ENCODE data around the gene TSPAN16.

Gene TSPAN16

DNA sequence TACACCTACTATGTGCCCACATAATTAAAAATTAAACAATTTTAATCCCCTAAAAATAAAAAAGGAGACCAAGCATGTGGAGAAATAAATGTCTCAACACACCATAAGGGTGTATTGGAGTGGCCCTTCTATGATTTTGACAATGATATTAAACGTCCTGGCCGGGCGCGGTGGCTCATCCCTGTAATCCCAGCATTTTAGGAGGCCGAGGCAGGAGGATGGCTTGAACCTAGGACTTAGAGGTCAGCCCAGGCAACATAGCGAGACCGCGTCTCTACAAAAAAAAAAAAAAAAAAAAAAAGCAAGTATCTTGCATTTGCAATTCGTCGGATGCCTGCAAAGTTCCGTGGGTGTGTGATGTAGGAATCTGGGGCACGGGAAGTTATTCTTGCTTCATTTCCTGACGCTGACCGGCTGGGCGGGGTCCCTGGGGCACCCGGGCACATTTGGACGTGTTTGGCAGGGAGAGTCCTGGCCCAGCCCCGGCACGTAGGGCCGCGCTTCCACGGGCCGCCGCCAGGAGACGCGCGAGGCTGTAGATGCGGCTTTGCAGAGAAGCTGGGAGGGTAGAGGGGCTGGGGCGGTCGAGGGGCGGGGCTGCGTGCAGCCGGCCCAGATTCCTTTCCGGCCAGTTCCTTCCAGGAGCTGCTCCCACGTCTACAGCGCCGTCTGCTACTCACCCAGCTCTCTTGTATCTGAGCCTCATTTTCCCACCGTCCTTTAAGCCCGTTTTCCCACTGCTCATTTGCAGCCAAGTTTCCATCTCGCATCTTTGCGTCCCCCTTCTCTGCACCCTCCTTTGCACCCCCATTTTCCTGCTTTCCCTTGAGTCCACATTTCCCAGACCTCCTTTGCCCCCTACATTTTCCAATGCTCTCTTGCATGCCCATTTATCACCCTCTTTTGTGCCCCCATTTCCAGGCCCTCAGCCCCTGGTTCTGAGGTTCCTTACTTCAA is 2.2 kb upstream of the TSPAN16 start:
- peak; percentile 97 for ATAC-seq

DNA sequence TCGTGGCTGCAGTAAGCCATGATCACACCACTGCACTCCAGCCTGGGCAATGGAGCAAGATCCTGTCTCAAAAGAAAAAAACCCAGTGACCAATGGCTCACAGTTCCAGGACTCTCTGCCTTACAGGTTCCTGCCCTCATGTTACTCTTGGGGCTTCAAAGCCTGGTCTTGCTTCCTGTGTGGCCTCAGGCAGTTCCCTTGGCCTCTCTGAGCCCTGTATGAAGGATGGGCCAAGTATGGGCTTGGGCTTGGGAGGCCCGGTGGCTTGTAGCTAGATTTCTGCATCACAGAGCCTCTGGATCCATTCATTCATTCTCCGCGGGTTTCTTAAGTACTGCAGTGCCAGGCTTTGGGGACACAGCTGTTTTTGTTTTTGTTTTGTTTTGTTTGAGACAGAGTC is 780 bp upstream of the TSPAN16 start:
- TF ChIP-seq, protein P1, sequence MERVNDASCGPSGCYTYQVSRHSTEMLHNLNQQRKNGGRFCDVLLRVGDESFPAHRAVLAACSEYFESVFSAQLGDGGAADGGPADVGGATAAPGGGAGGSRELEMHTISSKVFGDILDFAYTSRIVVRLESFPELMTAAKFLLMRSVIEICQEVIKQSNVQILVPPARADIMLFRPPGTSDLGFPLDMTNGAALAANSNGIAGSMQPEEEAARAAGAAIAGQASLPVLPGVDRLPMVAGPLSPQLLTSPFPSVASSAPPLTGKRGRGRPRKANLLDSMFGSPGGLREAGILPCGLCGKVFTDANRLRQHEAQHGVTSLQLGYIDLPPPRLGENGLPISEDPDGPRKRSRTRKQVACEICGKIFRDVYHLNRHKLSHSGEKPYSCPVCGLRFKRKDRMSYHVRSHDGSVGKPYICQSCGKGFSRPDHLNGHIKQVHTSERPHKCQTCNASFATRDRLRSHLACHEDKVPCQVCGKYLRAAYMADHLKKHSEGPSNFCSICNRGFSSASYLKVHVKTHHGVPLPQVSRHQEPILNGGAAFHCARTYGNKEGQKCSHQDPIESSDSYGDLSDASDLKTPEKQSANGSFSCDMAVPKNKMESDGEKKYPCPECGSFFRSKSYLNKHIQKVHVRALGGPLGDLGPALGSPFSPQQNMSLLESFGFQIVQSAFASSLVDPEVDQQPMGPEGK (CRISPR knock-in tag; IDR thresholded peaks at IDR 0.05; ENCODE audit: borderline replicate concordance), result no peak
- TF ChIP-seq TCF4 (CRISPR knock-in tag; IDR thresholded peaks at IDR 0.05; ENCODE audit: borderline replicate concordance), result no peak
- TF ChIP-seq ZFP30 (CRISPR knock-in tag; IDR thresholded peaks at IDR 0.05), result no peak
- TF ChIP-seq, protein P2, sequence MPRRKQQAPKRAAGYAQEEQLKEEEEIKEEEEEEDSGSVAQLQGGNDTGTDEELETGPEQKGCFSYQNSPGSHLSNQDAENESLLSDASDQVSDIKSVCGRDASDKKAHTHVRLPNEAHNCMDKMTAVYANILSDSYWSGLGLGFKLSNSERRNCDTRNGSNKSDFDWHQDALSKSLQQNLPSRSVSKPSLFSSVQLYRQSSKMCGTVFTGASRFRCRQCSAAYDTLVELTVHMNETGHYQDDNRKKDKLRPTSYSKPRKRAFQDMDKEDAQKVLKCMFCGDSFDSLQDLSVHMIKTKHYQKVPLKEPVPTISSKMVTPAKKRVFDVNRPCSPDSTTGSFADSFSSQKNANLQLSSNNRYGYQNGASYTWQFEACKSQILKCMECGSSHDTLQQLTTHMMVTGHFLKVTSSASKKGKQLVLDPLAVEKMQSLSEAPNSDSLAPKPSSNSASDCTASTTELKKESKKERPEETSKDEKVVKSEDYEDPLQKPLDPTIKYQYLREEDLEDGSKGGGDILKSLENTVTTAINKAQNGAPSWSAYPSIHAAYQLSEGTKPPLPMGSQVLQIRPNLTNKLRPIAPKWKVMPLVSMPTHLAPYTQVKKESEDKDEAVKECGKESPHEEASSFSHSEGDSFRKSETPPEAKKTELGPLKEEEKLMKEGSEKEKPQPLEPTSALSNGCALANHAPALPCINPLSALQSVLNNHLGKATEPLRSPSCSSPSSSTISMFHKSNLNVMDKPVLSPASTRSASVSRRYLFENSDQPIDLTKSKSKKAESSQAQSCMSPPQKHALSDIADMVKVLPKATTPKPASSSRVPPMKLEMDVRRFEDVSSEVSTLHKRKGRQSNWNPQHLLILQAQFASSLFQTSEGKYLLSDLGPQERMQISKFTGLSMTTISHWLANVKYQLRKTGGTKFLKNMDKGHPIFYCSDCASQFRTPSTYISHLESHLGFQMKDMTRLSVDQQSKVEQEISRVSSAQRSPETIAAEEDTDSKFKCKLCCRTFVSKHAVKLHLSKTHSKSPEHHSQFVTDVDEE (CRISPR knock-in tag; IDR thresholded peaks at IDR 0.05), result no peak
- no peak for TF ChIP-seq ZNF8 (CRISPR knock-in tag; IDR thresholded peaks at IDR 0.05)
- TF ChIP-seq RARB (CRISPR knock-in tag; IDR thresholded peaks at IDR 0.05), result no peak
- TF ChIP-seq ZC3H10 (CRISPR knock-in tag; IDR thresholded peaks at IDR 0.05), result no peak
- TF ChIP-seq ESRRG (CRISPR knock-in tag; IDR thresholded peaks at IDR 0.05), result no peak
- no peak for TF ChIP-seq TOX (CRISPR knock-in tag; IDR thresholded peaks at IDR 0.05; ENCODE audit: borderline replicate concordance)
- TF ChIP-seq ZNF70 (CRISPR knock-in tag; IDR thresholded peaks at IDR 0.05), result no peak
- no peak for TF ChIP-seq ZFP3 (CRISPR knock-in tag; IDR thresholded peaks at IDR 0.05)
- TF ChIP-seq PPARA (CRISPR knock-in tag; IDR thresholded peaks at IDR 0.05; ENCODE audit: borderline replicate concordance), result no peak
- TF ChIP-seq BACH2 (CRISPR knock-in tag; IDR thresholded peaks at IDR 0.05; ENCODE audit: borderline replicate concordance), result no peak
- TF ChIP-seq ARNTL (CRISPR knock-in tag; IDR thresholded peaks at IDR 0.05; ENCODE audit: borderline replicate concordance, low read depth), result no peak
- TF ChIP-seq, protein P3, sequence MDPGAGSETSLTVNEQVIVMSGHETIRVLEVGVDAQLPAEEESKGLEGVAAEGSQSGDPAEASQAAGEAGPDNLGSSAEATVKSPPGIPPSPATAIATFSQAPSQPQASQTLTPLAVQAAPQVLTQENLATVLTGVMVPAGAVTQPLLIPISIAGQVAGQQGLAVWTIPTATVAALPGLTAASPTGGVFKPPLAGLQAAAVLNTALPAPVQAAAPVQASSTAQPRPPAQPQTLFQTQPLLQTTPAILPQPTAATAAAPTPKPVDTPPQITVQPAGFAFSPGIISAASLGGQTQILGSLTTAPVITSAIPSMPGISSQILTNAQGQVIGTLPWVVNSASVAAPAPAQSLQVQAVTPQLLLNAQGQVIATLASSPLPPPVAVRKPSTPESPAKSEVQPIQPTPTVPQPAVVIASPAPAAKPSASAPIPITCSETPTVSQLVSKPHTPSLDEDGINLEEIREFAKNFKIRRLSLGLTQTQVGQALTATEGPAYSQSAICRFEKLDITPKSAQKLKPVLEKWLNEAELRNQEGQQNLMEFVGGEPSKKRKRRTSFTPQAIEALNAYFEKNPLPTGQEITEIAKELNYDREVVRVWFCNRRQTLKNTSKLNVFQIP (CRISPR knock-in tag; IDR thresholded peaks at IDR 0.05; ENCODE audit: borderline replicate concordance, low read depth), result no peak
- TF ChIP-seq ZNF565 (CRISPR knock-in tag; conservative IDR thresholded peaks at IDR 0.05; ENCODE audit: low read depth), result no peak
- no peak for ATAC-seq

More for the DNA sequence above, 2.2 kb upstream of the TSPAN16 start:
- TF ChIP-seq ZFP30 (CRISPR knock-in tag; IDR thresholded peaks at IDR 0.05) (no peak), TCF4 (CRISPR knock-in tag; IDR thresholded peaks at IDR 0.05; ENCODE audit: borderline replicate concordance) (no peak), ESRRG (CRISPR knock-in tag; IDR thresholded peaks at IDR 0.05) (no peak), PPARA (CRISPR knock-in tag; IDR thresholded peaks at IDR 0.05; ENCODE audit: borderline replicate concordance) (no peak), ZNF565 (CRISPR knock-in tag; conservative IDR thresholded peaks at IDR 0.05; ENCODE audit: low read depth) (no peak), CSDC2 (CRISPR knock-in tag; IDR thresholded peaks at IDR 0.05) (no peak), ZNF8 (CRISPR knock-in tag; IDR thresholded peaks at IDR 0.05) (no peak), ZFP3 (CRISPR knock-in tag; IDR thresholded peaks at IDR 0.05) (no peak), ARNTL (CRISPR knock-in tag; IDR thresholded peaks at IDR 0.05; ENCODE audit: borderline replicate concordance, low read depth) (no peak), SNAI2 (CRISPR knock-in tag; IDR thresholded peaks at IDR 0.05) (no peak), ZC3H10 (CRISPR knock-in tag; IDR thresholded peaks at IDR 0.05) (no peak), ISL1 (CRISPR knock-in tag; IDR thresholded peaks at IDR 0.05) (no peak), RARB (CRISPR knock-in tag; IDR thresholded peaks at IDR 0.05) (no peak), ZNF70 (CRISPR knock-in tag; IDR thresholded peaks at IDR 0.05) (no peak)
- TF ChIP-seq, protein P4, sequence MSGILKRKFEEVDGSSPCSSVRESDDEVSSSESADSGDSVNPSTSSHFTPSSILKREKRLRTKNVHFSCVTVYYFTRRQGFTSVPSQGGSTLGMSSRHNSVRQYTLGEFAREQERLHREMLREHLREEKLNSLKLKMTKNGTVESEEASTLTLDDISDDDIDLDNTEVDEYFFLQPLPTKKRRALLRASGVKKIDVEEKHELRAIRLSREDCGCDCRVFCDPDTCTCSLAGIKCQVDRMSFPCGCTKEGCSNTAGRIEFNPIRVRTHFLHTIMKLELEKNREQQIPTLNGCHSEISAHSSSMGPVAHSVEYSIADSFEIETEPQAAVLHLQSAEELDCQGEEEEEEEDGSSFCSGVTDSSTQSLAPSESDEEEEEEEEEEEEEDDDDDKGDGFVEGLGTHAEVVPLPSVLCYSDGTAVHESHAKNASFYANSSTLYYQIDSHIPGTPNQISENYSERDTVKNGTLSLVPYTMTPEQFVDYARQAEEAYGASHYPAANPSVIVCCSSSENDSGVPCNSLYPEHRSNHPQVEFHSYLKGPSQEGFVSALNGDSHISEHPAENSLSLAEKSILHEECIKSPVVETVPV (CRISPR knock-in tag; IDR thresholded peaks at IDR 0.05), result no peak
- TF ChIP-seq, protein P2 (CRISPR knock-in tag; IDR thresholded peaks at IDR 0.05), result no peak
- TF ChIP-seq, protein P5, sequence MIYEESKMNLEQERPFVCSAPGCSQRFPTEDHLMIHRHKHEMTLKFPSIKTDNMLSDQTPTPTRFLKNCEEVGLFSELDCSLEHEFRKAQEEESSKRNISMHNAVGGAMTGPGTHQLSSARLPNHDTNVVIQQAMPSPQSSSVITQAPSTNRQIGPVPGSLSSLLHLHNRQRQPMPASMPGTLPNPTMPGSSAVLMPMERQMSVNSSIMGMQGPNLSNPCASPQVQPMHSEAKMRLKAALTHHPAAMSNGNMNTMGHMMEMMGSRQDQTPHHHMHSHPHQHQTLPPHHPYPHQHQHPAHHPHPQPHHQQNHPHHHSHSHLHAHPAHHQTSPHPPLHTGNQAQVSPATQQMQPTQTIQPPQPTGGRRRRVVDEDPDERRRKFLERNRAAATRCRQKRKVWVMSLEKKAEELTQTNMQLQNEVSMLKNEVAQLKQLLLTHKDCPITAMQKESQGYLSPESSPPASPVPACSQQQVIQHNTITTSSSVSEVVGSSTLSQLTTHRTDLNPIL (CRISPR knock-in tag; IDR thresholded peaks at IDR 0.05; ENCODE audit: low read depth), result no peak
